ENCODE results near the gene PARP12. TPM values are rescaled to one million over a fixed set of nuclear protein-coding genes. Genes with fewer than 3 reads are reported as not detected.

PARP12 gene
- total and polyA plus RNA-seq, 10 donors, result 26.9 to 101 (median 67.2) TPM

GRCh38 chr7:140028311-140028710 is 34.4 kb downstream of the PARP12 start:
- Histone ChIP-seq H3K9me3 (no peaks in the 10 kb centered on the region), H3K4me1 (peaks cover 0 to 10% (median 0%) of the 10 kb centered on the region in 6 donors), H3K36me3 (peaks cover 3 to 99% (median 60%) of the 10 kb centered on the region in 6 donors), H3K4me3 (no peak overlapping the region), H3K27ac (no peak overlapping the region), H3K27me3 (replicated peaks in 1 of 7) (no peaks in the 10 kb centered on the region)
- DNase-seq, result no peak
- 88 to 98% (median 97%) methylated on average over 4 of the region's 4 CpGs for WGBS, 5 donors
- intact Hi-C loops (cut with DNase I; ENCODE audit: low total_unique reads), result no loop called here
- TF ChIP-seq POLR2AphosphoS5 (IDR thresholded peaks at IDR 0.05) (no peak), CTCF (IDR thresholded peaks at IDR 0.05 in 8 of 11, conservative IDR thresholded peaks at IDR 0.05 in 3 of 11) (no peak), POLR2A (IDR thresholded peaks at IDR 0.05) (no peak)

DNA sequence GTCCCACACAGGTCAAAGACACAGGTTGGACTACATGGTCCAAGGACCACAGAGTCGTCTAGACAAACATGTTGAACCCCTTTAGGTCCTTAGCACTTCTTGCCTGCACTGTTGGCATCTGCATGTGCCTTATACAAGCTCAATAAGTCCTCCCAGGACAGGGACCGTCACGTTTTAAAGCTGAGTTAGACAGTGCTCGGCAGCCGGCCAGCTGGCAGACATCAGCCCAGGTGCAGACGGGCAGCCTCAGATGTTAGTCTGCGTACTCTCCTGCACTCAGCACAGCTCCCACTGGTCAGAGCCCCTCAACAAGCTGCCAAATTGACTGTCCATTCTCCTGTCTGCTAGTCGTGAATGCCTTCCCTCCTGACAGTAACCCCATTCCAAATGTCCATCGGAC is 34.9 kb downstream of the PARP12 start:
- no peak overlapping the region for H3K4me3 ChIP-seq
- 91 to 96% (median 92%) methylated on average over 9 of the region's 9 CpGs for WGBS, 5 donors
- peaks cover 0 to 5% (median 0%) of the 10 kb centered on the region in 6 donors for H3K4me1 ChIP-seq
- no peaks in the 10 kb centered on the region for H3K9me3 ChIP-seq
- TF ChIP-seq POLR2AphosphoS5 (IDR thresholded peaks at IDR 0.05) (peak in 1 of 3 donors; percentile 4), CTCF (IDR thresholded peaks at IDR 0.05 in 8 of 11, conservative IDR thresholded peaks at IDR 0.05 in 3 of 11) (no peak), POLR2A (IDR thresholded peaks at IDR 0.05) (no peak)
- intact Hi-C loops (cut with DNase I; ENCODE audit: low total_unique reads), result no loop called here
- DNase-seq, result no peak
- no peaks in the 10 kb centered on the region for H3K27me3 ChIP-seq (replicated peaks in 1 of 7)
- peaks cover 3 to 99% (median 60%) of the 10 kb centered on the region in 6 donors for H3K36me3 ChIP-seq
- H3K27ac ChIP-seq, result no peak overlapping the region

GRCh38 chr7:140026935-140027334 is 35.8 kb downstream of the PARP12 start:
- no peaks in the 10 kb centered on the region for H3K27me3 ChIP-seq (replicated peaks in 1 of 7)
- 96 to 98% (median 97%) methylated on average over 8 to 9 of the region's 9 CpGs for WGBS, 5 donors
- no peaks in the 10 kb centered on the region for H3K9me3 ChIP-seq
- no peaks in the 10 kb centered on the region for H3K4me1 ChIP-seq
- intact Hi-C loops (cut with DNase I; ENCODE audit: low total_unique reads), result no loop called here
- H3K27ac ChIP-seq, result no peak overlapping the region
- no peak for DNase-seq
- TF ChIP-seq CTCF (IDR thresholded peaks at IDR 0.05 in 8 of 11, conservative IDR thresholded peaks at IDR 0.05 in 3 of 11), result no peak
- peak in 2 of 3 donors; percentile 6 to 49 for TF ChIP-seq POLR2AphosphoS5 (IDR thresholded peaks at IDR 0.05)
- no peak for TF ChIP-seq POLR2A (IDR thresholded peaks at IDR 0.05)
- no peak overlapping the region for H3K4me3 ChIP-seq
- H3K36me3 ChIP-seq, result peaks cover 3 to 99% (median 62%) of the 10 kb centered on the region in 6 donors

GRCh38 chr7:140025814-140026433 is 36.8 kb downstream of the PARP12 start:
- Histone ChIP-seq H3K4me3 (no peak overlapping the region), H3K27ac (no peak overlapping the region), H3K36me3 (peaks cover 3 to 99% (median 61%) of the 10 kb centered on the region in 6 donors), H3K4me1 (no peaks in the 10 kb centered on the region), H3K9me3 (no peaks in the 10 kb centered on the region), H3K27me3 (replicated peaks in 1 of 7) (no peaks in the 10 kb centered on the region)
- 90 to 96% (median 92%) methylated on average over 12 of the region's 12 CpGs for WGBS, 5 donors
- intact Hi-C loops (cut with DNase I; ENCODE audit: low total_unique reads), result no loop called here
- DNase-seq, result no peak
- TF ChIP-seq CTCF (IDR thresholded peaks at IDR 0.05 in 8 of 11, conservative IDR thresholded peaks at IDR 0.05 in 3 of 11) (no peak), POLR2AphosphoS5 (IDR thresholded peaks at IDR 0.05) (peak; percentile 32 to 57 (median 32))
